ENCODE data around the gene KCP.

Gene KCP

GRCh38 chr7:128938544-128939074 is 28.1 kb upstream of the KCP start:
- peak; percentile 14 for DNase-seq

GRCh38 chr7:128937647-128938543 is 27.4 kb upstream of the KCP start, which contains the start of gene IRF5:
Gene IRF5 (plus strand): TSS chr7:128937927. CDS start chr7:128942082, 4,155 bp downstream.
- peak; percentile 56 for DNase-seq

GRCh38 chr7:128937271-128937646 is 26.8 kb upstream of the KCP start:
- DNase-seq: no peak

DNA sequence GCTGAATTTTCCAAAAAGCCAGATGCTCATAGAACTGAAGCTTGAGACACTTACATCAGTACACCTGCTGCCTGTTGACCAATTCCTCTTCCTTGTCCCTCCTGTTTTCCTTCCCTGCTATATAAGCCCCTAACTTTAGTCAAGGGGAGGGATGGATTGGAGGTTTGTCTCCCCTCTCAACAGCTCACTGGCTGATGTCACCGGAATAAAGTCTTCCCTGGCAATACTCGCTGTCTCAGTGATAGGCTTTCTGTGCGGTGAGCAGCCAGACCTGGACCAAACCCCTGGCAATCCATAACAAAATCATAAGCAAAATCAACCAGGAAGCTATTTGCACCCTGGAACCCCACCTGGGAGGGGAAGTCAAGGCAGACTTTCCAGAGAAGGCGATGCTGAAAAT is 26.3 kb upstream of the KCP start:
- DNase-seq: no peak

GRCh38 chr7:128935342-128935730 is 24.8 kb upstream of the KCP start:
- DNase-seq: no peak

GRCh38 chr7:128934361-128935341 is 24.1 kb upstream of the KCP start:
- no peak for DNase-seq

DNA sequence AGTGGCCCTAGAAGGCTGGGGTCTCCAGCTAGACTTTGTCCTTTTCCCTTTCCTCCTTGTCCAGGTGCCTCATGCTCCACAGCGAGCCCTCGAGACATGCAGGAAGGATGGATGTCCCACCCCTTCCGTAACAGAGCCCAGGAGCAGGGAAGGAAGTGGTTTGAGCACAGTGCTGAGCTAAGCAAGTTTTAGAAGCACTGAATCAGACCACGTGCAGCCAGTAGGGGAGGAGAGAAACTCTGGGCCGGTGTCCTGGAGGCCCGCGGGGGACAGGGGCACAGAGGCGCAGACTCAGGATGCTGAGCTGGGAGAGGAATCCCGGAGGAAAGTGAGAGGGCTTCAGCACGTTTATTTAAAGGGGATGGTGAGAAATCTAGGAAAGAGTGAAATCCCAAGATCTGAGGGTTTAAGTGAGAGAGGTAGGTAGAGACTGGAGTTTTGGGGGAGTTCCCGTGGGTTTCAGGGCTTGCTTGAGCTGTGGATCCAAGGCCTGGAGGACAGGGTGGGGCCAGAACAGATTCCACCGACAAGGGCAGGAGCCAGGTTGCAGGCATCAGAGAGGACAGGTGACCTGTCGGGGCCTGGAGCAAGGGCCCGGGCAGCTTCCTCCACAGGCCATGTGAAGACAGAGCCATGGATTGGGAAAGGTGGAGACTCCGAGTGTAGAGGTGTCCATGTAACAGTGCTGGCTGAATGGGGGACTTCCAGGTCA is 22.8 kb upstream of the KCP start:
- DNase-seq: no peak

DNA sequence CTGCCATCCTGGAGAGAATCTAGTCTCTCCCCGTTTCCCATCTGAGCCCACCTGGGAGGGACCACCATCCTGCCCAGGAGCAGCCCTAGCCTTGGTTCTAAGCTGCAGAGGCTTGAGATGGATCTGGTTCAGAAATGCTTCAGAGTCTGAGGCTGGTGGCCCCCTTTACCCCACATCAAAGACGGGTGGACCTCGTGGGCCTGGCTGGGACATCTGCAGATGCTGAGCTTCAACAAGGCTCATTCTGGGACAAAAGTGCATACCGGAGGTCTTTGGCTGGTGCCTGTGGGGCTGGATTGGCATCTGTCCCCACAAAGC is 22.3 kb upstream of the KCP start:
- no peak for DNase-seq

GRCh38 chr7:128931965-128932861 is 21.7 kb upstream of the KCP start:
- no peak for DNase-seq

- DNase-seq: no peak
Measured at GRCh38 chr7:128931190-128931798, 20.8 kb upstream of the KCP start.

GRCh38 chr7:128928882-128929788 is 18.6 kb upstream of the KCP start:
- DNase-seq: no peak

DNA sequence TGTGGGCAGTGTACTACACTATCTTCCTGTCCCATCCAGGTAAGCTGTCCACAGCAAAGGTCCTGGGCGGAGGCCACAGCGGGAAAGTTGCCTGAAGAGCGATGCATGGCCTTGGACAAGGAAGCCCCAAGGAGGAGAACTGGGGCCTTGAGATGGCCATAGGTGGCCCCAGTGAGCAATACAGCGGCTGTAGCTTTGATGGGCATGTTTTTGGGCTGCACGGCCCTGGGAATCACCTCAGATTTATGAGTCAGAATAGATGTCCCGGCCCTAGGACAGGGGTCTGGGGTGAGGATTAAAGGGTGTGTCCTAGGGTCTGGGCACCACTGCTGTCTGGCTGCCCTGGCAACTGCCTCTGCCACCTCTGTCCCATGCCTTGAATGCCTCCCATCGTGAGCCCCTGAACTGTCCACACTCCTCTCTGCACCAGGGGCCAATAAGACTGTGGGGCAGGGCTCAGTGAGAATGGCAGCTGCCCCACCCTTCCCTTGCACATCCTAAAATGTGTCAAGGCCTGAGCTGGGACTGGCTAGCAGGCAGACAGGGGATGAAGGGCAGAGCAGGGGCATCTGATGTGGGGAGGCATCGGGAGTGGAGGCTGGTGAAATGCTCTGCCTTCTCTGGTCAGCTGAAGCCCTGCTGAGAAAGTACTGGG is 17.8 kb upstream of the KCP start:
- no peak for DNase-seq

DNA sequence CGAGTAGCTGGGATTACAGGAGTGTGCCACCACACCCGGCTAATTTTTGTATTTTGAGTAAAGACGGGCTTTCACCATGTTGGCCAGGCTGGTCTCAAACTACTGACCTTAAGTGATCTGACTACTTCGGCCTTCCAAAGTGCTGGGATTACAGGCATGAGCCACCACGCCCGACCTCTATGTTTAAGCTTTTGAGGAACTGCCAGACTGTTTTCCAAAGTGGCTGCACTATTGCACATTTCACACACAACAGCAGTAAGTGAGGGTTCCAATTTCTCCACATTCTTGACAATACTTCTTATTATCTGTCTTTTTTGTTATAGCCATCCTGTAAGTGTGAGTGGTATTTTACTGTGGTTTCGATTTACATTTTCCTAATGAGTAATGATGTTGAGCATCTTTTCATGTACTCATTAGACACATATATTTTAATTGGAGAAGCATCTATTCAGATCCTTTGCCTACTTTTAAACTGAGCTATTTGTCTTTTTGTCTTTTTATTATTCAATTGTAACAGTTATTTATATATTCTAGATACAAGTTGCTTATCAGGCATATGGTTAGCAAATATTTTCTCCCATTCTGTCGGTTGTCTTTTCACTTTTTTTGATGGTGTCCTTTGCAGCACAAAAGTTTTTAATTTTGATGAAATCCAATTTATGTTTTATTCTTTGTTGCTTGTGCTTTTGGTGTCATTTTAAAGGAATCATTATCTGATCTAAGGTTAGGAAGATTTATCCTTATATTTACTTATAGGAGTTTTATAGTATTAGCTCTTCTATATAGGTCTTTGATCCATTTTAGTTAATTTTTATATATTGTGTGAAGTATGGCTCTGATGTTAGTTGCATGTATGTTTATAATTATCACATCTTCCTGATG is 14.4 kb upstream of the KCP start:
- no peak for DNase-seq

GRCh38 chr7:128923411-128923800 is 12.9 kb upstream of the KCP start:
- no peak for DNase-seq

DNA sequence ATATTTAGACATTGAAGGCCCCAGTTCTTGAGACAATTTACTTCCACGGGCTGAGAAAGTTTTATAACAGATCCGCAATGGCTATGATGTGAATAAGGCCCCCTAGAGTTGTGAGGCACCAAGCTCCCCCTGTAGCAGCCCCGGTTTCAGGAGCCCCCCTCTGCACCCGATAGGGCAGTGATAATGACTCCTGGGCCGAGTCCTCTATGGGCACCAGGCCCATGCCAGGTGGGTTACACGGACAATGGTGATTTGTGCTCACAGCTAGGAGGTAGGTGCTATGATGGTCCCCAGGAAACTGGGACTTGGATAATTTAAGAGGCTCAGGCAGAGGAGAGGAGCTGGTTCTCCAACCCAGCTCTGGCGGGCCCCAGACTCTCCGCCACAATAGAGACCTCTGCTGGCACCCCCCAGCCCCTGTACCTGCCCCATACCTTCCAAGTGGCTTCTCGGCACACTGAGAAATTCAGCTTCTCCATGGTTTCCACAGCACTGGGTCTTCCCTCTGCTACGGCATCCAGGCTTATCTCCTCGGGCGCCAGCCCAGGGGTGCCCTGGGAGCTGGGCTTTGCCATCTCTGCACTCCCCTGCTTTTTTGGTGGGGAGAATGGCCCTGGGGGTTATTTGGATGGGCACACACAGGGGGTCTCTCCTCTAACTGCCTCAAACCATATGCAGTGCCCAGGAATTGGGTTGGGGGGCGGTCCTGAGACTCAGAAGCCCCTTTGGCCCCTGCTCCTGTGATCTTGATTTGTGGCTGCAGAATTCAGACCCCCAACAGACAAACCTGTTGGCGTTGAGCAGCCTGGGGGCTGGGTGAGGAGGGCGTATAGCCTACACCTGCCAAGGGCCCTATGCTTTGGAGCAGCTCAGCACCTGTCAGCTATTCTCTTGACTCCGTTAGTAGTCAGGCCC is 12.2 kb upstream of the KCP start:
- no peak for DNase-seq

DNA sequence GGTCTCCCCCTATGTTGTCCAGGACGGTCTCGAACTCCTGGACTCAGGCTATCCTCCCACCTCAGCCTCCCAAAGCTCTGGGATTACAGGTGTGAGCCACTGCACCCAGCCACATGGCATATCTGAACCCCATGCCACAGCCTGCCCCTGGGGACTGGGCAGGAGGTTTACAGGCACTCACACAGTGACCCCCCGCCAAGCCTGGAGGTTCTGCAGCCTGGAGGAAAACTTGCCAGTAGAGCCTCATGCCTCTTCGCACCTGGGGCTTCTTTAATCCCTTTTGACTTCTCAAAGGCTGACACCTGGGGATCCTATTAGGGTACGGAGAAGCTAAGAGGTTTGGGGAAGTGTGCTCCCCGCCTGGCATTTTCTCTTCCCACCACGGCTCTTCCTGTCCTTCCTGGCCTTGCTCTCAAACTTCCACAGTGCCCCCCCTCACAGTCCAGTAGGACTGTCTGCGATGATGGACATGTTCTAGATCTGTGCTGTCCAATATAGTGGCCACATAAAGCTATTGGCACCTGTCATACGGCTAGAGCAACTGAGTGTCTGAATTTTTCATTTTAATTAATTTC is 11.4 kb upstream of the KCP start:
- no peak for DNase-seq

GRCh38 chr7:128920913-128921582 is 10.5 kb upstream of the KCP start:
- no peak for DNase-seq
